IMR-90 (cell line): ENCODE measurements around the gene LGALS14. TPM values are rescaled to one million over a fixed set of nuclear protein-coding genes. Genes with fewer than 3 reads are reported as not detected.

Experiments used
- ATAC-seq: fragments of 200-7000 bp; cut with Tn5 transposase; 2 replicates; pipeline ENCODE4 v1.9.1; 2020; ENCODE audit warnings: low read depth, mild to moderate bottlenecking, moderate library complexity
- BruUV-seq: library from RNA; stranded (reverse); fragments of 400-500 nt; replicated peaks from 2 replicates; lab custom pipeline; 2021; lab: Mats Ljungman, UMichigan
- CTCF ChIA-PET: fragments of 300-600 bp; formaldehyde crosslinking; extraction: SDS; loops from one replicate; lab custom pipeline; 2021; ENCODE audit warnings: antibody characterized with exemption; lab: Yijun Ruan, JAX
- POLR2A ChIA-PET: fragments of 300-600 bp; sonication (Branson Sonifier 250); formaldehyde crosslinking; loops from one replicate; lab custom pipeline; 2022; ENCODE audit warnings: antibody characterized with exemption; ENCODE audit not compliant: unreplicated experiment; lab: Charles Lee
- DNase-seq: peaks from one replicate; pipeline ENCODE4 v3.0.0; 2013
- H2AFZ ChIP-seq: replicated peaks from 2 replicates; pipeline ENCODE3; 2013; ENCODE audit warnings: low read length, mild to moderate bottlenecking; ENCODE audit not compliant: poor library complexity
- H2AK5ac ChIP-seq: 2 replicates; pipeline ENCODE4 v1.6.1; 2013; ENCODE audit warnings: low read depth, low read length, inconsistent platforms
- H2AK9ac ChIP-seq: replicated peaks from 2 replicates; pipeline ENCODE3; 2013; ENCODE audit warnings: mild to moderate bottlenecking, low read depth, low read length, moderate library complexity; ENCODE audit not compliant: poor library complexity
- H2BK120ac ChIP-seq: 2 replicates; pipeline ENCODE4 v1.6.1; 2013; ENCODE audit warnings: low read depth, low read length, inconsistent platforms
- H2BK15ac ChIP-seq: 3 replicates; pipeline ENCODE4 v1.6.1; 2013; ENCODE audit warnings: low read depth, low read length, inconsistent platforms
- H2BK20ac ChIP-seq: 2 replicates; pipeline ENCODE4 v1.6.1; 2013; ENCODE audit warnings: low read depth, mild to moderate bottlenecking, inconsistent platforms, low read length, moderate library complexity
- H2BK5ac ChIP-seq: 2 replicates; pipeline ENCODE4 v1.6.1; 2013; ENCODE audit warnings: mild to moderate bottlenecking, low read depth, low read length, inconsistent platforms; ENCODE audit not compliant: poor library complexity, severe bottlenecking
- H3K14ac ChIP-seq: replicated peaks from 2 replicates; pipeline ENCODE4 v1.6.1; 2013; ENCODE audit warnings: low read depth, low read length, inconsistent platforms
- H3K18ac ChIP-seq: 2 replicates; pipeline ENCODE4 v1.6.1; 2013; ENCODE audit warnings: low read depth, low read length, control low read depth
- H3K23ac ChIP-seq: 2 replicates; pipeline ENCODE4 v1.6.1; 2013; ENCODE audit warnings: low read depth, low read length, inconsistent platforms
- H3K27ac ChIP-seq: 2 replicates; pipeline ENCODE4 v1.5.1; 2013; ENCODE audit warnings: mild to moderate bottlenecking, control low read depth, low read length; ENCODE audit not compliant: insufficient read depth
- H3K27me3 ChIP-seq: 2 replicates; pipeline ENCODE4 v1.6.1; 2013; ENCODE audit warnings: low read length; ENCODE audit not compliant: control insufficient read depth, insufficient read depth
- H3K36me3 ChIP-seq: 2 replicates; pipeline ENCODE4 v1.6.1; 2013; ENCODE audit warnings: low read length, mixed read lengths; ENCODE audit not compliant: control insufficient read depth, insufficient read depth
- H3K4ac ChIP-seq: 2 replicates; pipeline ENCODE4 v1.6.1; 2013; ENCODE audit warnings: low read depth, low read length, inconsistent platforms
- H3K4me1 ChIP-seq: 2 replicates; pipeline ENCODE4 v1.6.1; 2013; ENCODE audit warnings: low read length, mixed read lengths; ENCODE audit not compliant: control insufficient read depth, insufficient read depth
- H3K4me2 ChIP-seq: 2 replicates; pipeline ENCODE4 v1.6.1; 2013; ENCODE audit warnings: low read depth, mild to moderate bottlenecking, control low read depth, low read length, moderate library complexity
- H3K4me3 ChIP-seq: 2 replicates; pipeline ENCODE4 v1.5.1; 2013; ENCODE audit warnings: low read depth, mild to moderate bottlenecking, control low read depth, low read length, moderate library complexity; ENCODE audit not compliant: insufficient read depth
- H3K56ac ChIP-seq: 2 replicates; pipeline ENCODE4 v1.6.1; 2013; ENCODE audit warnings: low read length, inconsistent platforms; ENCODE audit not compliant: insufficient read depth; ENCODE audit errors: extremely low read depth
- H3K79me1 ChIP-seq, 2 experiments: 2 replicates each; pipeline ENCODE4 v1.6.1; 2013; ENCODE audit warnings: low read length in 2 of 2, inconsistent platforms in 1 of 2, low read depth in 1 of 2
- H3K9ac ChIP-seq: 2 replicates; pipeline ENCODE4 v1.6.1; 2013; ENCODE audit warnings: low read depth, low read length, control low read depth
- H3K9me1 ChIP-seq: 2 replicates; pipeline ENCODE4 v1.6.1; 2013; ENCODE audit warnings: low read length, inconsistent platforms; ENCODE audit not compliant: insufficient read depth
- H3K9me3 ChIP-seq: 2 replicates; pipeline ENCODE4 v1.6.1; 2013; ENCODE audit warnings: low read length; ENCODE audit not compliant: control insufficient read depth, insufficient read depth
- H4K20me1 ChIP-seq: 2 replicates; pipeline ENCODE4 v1.6.1; 2013; ENCODE audit warnings: low read length, inconsistent platforms; ENCODE audit not compliant: insufficient read depth
- H4K5ac ChIP-seq: 2 replicates; pipeline ENCODE4 v1.6.1; 2013; ENCODE audit warnings: mild to moderate bottlenecking, low read depth, low read length, control low read depth
- H4K8ac ChIP-seq, 2 experiments: 2 replicates each; pipeline ENCODE4 v1.6.1; 2013; ENCODE audit warnings: low read depth in 2 of 2, low read length in 2 of 2, control low read depth in 1 of 2, inconsistent platforms in 1 of 2
- H4K91ac ChIP-seq: 2 replicates; pipeline ENCODE4 v1.6.1; 2013; ENCODE audit warnings: low read depth, low read length, inconsistent platforms; ENCODE audit not compliant: insufficient read depth
- MAFK ChIP-seq: IDR thresholded peaks from 2 replicates; pipeline ENCODE4 v1.6.1; 2012; ENCODE audit warnings: low read depth, low read length, improper control_type of control experiment
- POLR2A ChIP-seq: IDR thresholded peaks from 2 replicates; pipeline ENCODE4 v1.6.1; 2012; ENCODE audit warnings: mild to moderate bottlenecking, low read depth, low read length
- WGBS, 2 experiments: methylation state at CpG; one replicate each; pipeline versions ENCODE4 v1.1.5 to v1.1.7; 2013; ENCODE audit warnings: missing lambda C conversion rate in 2 of 2; ENCODE audit not compliant: insufficient read length in 1 of 2; ENCODE audit errors: extremely low coverage in 2 of 2; 5-methylcytosine and 5-hydroxymethylcytosine counted together
- dilution Hi-C: fragments of 300-500 bp; cut with HindIII; formaldehyde crosslinking; loops from one replicate; pipeline ENCODE4 v1.14.3; 2018; ENCODE audit warnings: low sequenced_read_pairs; ENCODE audit not compliant: unreplicated experiment
- in situ Hi-C: fragments of 300-500 bp; cut with MboI; formaldehyde crosslinking; loops from 3 replicates; pipeline ENCODE4 v1.14.3; 2019; ENCODE audit warnings: low sequenced_read_pairs, inconsistent platforms, mixed read lengths
- intact Hi-C: fragments of 100-400 bp; cut with micrococcal nuclease; formaldehyde crosslinking; loops from 2 replicates; pipeline ENCODE4 v1.10.0; 2022
- polyA plus RNA-seq, 3 experiments: library from polyadenylated mRNA; depleted of rRNA; stranded (reverse); fragments of >200 nt; gene quantifications; 2 replicates each; pipeline ENCODE4 v1.2.3, GENCODE V29; 2012; ENCODE audit warnings: low replicate concordance in 1 of 3
- total RNA-seq: library from RNA; depleted of rRNA; stranded (reverse); fragments of >200 nt; gene quantifications from 2 replicates; pipeline ENCODE4 v1.2.3, GENCODE V29; 2012

The LGALS14 gene
- total and polyA plus RNA-seq, 2 of the 4 experiments (the other 2 are of a cell fraction) = not detected

- dilution Hi-C loops (no loop called here), in situ Hi-C loops (no loop called here), intact Hi-C loops (no loop called here)
- H2AK5ac ChIP-seq = no peak overlapping the region
- H3K4me3 ChIP-seq = no peak overlapping the region
- no peak overlapping the region for H3K27ac ChIP-seq
- H3K36me3 ChIP-seq = no peaks in the 10 kb centered on the region
- POLR2A ChIA-PET = no interaction called here
- H3K9ac ChIP-seq = no peak overlapping the region
- no peak overlapping the region for H2BK5ac ChIP-seq
- H2AFZ ChIP-seq = no peak overlapping the region
- H2BK15ac ChIP-seq = no peak overlapping the region
- no peaks in the 10 kb centered on the region for H3K9me3 ChIP-seq
- H4K8ac ChIP-seq = no peak overlapping the region
- H3K9me1 ChIP-seq = no peaks in the 10 kb centered on the region
- H3K4ac ChIP-seq = no peak overlapping the region
- no peaks in the 10 kb centered on the region for H3K4me1 ChIP-seq
- H3K56ac ChIP-seq = no peak overlapping the region
- no peak overlapping the region for H2BK20ac ChIP-seq
- CTCF ChIA-PET = no interaction called here
- ATAC-seq (no peak), DNase-seq (no peak)
- no peak overlapping the region for H3K23ac ChIP-seq
- no CpG with 5 or more reads among the region's 4 CpGs for WGBS, 2 experiments
- H2AK9ac ChIP-seq = no peak overlapping the region
- no peak overlapping the region for H4K5ac ChIP-seq
- H3K27me3 ChIP-seq = no peaks in the 10 kb centered on the region
- no TSS peak for BruUV-seq
- H3K4me2 ChIP-seq = no peak overlapping the region
- no peaks in the 10 kb centered on the region for H3K79me1 ChIP-seq
- TF ChIP-seq MAFK (no peak), POLR2A (no peak)
- no peak overlapping the region for H3K18ac ChIP-seq
- no peak overlapping the region for H3K14ac ChIP-seq
- H4K91ac ChIP-seq = no peak overlapping the region
- no peaks in the 10 kb centered on the region for H4K20me1 ChIP-seq
- no peak overlapping the region for H2BK120ac ChIP-seq
Observed at GRCh38 chr19:39729594-39729993, 25.3 kb downstream of the LGALS14 start.
